ENCODE results near the gene CCR6. TPM values are rescaled to one million over a fixed set of nuclear protein-coding genes. Genes with fewer than 3 reads are reported as not detected.

The CCR6 gene
- polyA plus RNA-seq, 1 donor = not detected

DNA sequence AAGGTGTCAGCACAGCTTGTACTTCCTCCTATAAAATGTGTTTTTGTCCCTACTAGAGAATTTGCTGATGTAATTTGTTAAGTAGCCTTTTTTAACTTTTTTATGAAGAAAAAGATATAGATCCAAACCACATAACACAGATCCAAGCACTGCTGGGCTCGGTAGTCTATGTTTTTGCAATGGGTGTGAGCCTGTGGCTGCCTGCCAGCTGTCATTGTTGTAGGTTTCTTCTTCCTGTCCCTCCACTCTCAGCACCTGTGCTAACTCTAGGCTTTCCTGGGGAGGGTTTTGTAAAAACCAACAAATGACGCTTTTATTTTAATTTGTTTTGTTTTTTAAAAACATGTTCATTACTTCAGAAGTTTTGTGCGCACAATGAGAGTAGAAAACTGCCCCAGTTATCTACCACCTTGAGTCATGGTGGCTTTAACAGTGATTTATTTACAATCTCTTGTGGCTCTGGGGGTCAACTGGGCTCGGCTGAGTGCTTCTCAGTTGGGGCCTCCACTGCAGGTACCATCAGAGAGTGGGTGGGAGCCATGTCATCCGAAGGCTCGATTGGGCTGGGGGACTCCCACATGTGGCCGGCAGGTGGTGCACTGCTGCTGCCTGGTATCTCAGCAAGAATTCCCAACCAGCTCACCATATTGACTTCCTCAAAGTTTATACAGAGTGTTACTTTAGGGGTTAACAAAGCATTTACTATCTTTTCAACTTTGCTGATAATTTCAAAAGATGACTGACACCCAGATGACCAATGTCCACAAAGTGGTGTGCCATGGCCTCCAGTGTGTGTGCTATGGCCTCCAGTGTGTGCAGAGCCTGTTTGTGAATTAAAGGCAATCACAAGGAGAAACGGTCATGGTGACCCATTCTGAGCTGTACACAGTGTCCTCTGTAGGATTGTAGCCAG lies 3.0 kb upstream of the CCR6 start:
- no peak for DNase-seq (ENCODE audit: low read depth)

DNA sequence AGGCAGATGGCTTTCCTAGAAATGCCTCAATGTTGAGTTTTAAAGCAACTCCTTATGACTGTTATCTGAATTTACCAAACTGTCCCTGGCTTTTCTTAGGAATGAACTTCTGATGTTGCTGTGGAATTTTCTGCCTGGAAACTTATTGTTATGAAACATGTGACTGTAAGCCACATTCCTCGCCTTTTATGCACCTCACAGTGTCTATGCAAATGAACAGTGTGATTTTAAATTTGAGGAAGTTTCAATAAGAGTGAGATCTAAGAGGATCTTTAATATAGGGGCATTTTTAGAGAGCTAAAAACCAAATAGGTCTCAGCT lies 2.4 kb upstream of the CCR6 start:
- no peak for DNase-seq (ENCODE audit: low read depth)

GRCh38 chr6:167121335-167121841 lies 1.5 kb upstream of the CCR6 start:
- no peak for DNase-seq (ENCODE audit: low read depth)

DNA sequence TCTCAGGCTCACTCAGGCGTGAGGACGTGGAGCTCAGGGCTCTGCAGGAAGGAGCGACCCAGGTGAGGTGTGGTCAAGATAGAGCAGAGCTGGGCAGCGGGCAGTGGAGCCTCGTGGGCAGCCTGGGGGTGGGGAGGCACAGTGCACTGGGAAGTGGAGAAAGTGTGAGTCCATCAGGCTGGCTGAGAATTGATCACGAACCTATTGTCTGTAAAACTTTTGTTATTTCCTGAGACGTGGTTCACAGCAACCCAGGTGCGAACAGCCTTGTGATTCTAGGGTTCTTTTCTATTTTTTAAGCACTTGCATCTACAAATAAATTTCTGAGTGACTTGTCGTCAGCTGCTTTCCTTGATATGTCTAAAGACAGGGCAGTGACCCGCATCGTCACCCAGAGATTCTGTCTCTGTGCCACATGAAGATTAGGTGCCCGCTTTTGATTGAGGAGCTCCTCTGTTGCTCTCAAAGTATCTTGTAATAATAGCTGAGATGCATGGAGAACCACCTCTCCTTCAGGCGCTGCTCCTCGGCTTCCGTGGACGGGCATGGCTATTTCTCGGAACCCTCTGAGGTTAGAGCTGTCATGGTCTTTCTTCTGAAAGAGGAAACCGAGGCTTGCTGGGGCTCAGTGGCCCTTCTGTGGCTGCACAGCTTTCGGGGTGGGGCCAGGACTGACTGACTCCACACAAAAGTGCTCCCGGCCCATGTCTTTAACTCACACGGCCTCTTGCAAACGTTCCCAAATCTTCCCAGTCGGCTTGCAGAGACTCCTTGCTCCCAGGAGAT lies 662 bp upstream of the CCR6 start:
- DNase-seq (ENCODE audit: low read depth) = no peak

DNA sequence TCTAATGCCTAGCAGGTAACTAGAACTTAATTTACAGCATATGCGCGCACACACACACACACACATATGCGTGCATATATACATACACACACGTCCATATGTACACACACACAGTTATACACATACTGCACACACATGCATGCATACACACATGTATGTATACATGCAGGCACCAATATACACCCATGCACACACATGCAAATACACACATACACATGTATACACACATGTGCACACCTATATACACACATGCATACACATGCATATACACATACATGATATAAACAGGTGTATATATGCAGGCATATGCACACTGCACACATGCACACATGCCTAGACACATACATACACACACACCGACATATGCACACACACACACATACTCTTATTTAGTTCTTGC lies 1.9 kb downstream of the CCR6 start:
- no peak for DNase-seq (ENCODE audit: low read depth)

- DNase-seq (ENCODE audit: low read depth) = no peak
Observed at GRCh38 chr6:167125410-167125809, 2.5 kb downstream of the CCR6 start.

- no peak for DNase-seq (ENCODE audit: low read depth)
Observed at GRCh38 chr6:167125855-167126349, 3.0 kb downstream of the CCR6 start.

DNA sequence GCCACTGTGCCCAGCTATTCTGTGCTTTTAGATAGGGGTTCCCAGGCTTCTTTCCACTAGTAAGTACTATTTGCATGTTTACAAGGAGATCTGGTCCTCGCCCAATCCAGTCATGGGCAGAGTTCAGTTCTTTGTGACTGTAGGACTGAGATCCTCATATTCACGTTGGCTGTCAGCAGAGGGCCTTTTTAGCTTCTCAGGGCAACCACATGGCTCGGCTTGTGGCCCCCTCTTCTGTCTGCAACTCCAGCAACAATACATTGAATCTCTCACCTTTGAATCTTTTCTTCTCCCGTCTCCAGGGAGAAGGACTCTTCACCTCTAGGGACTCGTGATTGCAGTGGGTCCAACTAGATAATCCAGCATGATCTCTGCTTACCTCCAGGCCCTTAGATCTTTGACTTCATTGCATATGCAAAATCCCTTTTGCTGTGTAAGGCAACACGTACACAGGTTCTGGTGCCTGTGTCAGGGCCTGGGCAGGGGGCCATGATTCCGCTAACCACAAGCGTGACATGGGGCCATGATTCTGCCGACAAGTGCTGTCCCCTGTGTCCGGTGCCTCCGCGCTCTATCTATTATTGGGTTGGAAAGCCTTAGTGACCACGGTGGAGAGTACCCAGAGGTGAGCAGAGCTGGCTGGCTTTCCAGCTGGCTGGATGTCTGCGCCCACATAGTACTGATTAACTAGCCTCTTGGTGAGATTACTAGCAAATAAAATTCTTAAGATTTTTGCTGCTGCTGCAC lies 5.1 kb downstream of the CCR6 start:
- DNase-seq (ENCODE audit: low read depth) = no peak

- DNase-seq (ENCODE audit: low read depth) = no peak
Observed at GRCh38 chr6:167129159-167129558, 6.3 kb downstream of the CCR6 start.

DNA sequence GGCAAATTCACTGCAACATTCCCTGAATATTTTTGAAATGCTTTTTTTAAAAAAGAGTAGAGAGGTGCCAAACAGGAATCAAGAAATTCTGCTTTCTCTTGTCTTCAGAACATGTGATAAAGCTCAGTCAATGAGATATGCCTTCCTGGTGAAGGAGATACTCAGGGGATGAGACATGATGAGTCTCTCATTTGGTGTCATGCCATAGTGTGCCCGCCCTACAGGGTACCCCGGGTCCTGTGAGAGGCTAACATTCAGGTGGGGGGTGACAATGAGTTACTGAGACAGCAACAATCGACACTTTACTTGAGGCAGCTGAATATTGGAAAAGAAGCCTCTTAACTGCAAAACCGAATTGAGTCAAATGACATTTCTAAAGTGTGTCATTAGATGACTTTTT lies 6.7 kb downstream of the CCR6 start:
- DNase-seq (ENCODE audit: low read depth) = no peak

GRCh38 chr6:167130008-167130677 lies 7.2 kb downstream of the CCR6 start:
- DNase-seq (ENCODE audit: low read depth) = no peak

DNA sequence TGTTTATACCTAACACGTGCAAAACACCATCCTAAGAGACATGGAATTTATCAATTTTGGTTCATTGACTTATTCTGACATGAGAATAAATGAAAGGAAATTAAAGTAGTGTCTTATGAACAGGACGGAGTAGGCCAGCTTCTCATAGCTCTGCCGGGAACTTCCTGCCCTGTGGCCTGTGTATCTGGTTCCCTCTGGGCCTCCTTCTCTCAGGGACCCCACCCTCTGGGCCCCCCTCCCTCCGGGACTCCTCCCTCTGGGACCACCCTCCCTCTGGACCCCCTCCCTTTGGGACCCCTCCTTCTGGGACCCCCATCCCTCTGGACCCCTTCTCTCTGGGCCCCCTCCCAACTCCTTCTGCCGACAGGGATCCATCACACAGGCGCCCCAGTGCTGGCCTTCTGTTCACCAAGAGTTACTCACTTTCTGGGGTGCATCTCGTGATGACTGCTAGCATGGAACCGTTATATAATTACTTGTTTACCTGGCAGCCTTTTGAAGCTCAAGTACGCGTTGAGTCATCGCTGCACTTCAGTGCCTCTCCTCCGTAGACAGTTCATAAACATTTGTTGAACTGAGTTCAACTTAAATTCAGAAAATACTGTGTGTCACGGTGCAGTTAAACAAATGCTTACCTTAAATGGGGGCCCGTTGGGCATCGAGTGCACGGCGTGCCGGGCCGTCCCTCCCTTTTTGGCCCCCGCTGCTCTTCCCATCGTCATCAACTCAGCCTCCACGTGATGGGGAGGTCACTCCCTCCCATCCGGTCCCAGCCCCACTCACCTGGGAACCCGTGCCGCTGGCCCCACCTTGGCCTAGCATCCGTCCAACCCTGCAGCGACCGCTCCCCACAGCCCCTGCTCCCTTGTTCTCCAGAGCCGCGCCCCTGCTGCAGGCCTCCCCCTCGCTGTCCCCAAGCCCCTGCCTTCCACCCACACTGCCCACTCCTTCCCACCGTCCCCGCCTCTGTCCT lies 8.1 kb downstream of the CCR6 start:
- DNase-seq (ENCODE audit: low read depth) = no peak

DNA sequence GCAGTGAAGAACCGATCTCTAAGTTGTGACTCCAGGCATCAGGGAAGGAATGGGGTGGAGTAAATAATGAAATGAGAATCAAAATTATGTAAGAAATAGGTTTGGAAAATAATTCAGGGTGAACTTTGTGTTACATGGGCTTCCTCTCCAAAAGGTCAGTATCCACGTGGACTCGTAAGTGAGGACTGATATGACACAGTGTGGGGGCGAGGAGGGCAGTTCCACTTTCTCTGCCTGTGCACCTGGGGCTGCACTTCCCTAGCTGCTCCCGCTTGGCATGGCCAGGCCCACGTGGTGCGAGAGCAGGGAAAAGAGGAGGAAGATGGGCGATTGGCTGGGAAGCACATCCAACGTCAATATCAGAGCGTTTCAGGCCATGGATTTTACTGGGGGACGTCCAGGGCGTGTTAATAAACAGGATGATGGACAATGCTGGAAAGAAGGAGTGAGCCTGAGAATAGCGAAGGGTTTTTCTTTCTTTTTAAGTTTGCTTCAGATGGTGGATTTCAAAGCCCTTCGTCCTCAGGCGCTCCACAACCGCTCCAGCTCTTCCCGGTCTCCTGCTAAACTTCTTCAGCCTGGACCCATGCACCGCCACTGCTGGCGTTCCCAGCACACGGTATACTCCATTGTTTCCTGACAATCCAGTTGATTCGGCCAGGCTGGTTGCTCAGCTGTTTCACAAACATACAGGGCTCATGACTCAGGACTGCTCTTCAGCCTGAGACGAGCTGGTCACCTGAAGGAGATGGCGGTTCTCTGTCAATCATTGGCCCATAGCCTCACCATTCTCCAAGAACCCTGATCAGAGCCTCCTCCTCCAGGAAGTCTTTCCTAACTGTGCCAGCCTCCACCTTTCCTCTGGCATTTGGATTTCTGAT lies 11.8 kb downstream of the CCR6 start:
- no peak for DNase-seq (ENCODE audit: low read depth)

DNA sequence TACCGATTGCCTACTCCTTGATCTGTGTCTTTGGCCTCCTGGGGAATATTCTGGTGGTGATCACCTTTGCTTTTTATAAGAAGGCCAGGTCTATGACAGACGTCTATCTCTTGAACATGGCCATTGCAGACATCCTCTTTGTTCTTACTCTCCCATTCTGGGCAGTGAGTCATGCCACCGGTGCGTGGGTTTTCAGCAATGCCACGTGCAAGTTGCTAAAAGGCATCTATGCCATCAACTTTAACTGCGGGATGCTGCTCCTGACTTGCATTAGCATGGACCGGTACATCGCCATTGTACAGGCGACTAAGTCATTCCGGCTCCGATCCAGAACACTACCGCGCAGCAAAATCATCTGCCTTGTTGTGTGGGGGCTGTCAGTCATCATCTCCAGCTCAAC lies 13.5 kb downstream of the CCR6 start:
- no peak for DNase-seq (ENCODE audit: low read depth)

DNA sequence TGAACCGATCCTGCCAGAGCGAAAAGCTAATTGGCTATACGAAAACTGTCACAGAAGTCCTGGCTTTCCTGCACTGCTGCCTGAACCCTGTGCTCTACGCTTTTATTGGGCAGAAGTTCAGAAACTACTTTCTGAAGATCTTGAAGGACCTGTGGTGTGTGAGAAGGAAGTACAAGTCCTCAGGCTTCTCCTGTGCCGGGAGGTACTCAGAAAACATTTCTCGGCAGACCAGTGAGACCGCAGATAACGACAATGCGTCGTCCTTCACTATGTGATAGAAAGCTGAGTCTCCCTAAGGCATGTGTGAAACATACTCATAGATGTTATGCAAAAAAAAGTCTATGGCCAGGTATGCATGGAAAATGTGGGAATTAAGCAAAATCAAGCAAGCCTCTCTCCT lies 14.2 kb downstream of the CCR6 start:
- DNase-seq (ENCODE audit: low read depth) = no peak

DNA sequence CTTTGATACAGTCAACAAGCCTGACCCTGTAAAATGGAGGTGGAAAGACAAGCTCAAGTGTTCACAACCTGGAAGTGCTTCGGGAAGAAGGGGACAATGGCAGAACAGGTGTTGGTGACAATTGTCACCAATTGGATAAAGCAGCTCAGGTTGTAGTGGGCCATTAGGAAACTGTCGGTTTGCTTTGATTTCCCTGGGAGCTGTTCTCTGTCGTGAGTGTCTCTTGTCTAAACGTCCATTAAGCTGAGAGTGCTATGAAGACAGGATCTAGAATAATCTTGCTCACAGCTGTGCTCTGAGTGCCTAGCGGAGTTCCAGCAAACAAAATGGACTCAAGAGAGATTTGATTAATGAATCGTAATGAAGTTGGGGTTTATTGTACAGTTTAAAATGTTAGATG lies 15.0 kb downstream of the CCR6 start:
- DNase-seq (ENCODE audit: low read depth) = no peak

- no peak for DNase-seq (ENCODE audit: low read depth)
Observed at GRCh38 chr6:167139761-167140160, 16.9 kb downstream of the CCR6 start.

DNA sequence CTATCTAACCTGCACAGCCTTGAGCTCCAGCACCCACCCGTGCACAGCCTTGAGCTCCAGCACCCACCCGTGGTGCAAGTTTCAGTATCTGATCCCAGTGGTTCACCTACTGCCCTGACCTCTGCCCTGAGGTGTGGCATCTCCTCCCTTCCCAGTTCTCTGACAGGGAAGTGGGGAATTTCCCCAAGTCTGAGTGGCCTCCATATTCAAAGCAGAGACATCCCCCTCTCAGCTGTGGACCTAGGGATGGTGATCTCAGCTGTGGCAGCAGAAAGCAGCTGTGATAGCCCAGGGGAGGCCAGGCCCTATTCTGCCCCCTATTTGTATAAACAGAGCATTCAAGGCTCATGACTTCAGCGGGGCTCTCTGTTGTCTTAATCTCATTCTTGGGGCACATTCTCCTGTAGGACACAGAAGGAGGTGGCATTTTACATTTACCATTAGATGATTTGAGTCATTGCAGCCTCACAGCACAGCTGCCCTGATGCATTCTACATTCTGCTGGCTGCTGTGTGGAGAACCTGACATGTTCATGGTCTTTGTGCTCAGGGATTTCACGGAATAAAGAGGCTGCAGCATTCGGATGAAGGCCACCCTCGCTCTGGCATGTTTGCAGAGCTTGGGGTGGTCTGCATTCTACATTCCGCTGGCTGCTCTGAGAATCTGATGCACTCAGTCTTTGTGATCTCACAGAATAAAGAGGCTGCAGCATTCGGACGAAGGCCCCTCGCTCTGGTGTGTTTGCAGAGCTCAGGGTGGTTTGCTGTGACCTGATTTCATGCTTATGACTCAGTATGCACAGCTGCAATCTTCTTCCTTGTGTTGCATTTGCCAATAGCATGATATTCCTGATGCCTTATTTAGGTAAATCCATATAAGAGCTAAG lies 17.9 kb downstream of the CCR6 start:
- DNase-seq (ENCODE audit: low read depth) = no peak
